PC-3 (cell line): ENCODE data around the gene METRN. TPM values are rescaled to one million over a fixed set of nuclear protein-coding genes. Genes with fewer than 3 reads are reported as not detected.

ENCODE experiments used
- ATAC-seq: fragments of 200-7000 bp; cut with Tn5 transposase; 2 replicates; pipeline ENCODE4 v1.9.1; 2020; ENCODE audit warnings: mild to moderate bottlenecking, moderate library complexity
- BruUV-seq: library from RNA; stranded (reverse); fragments of 400-500 nt; replicated peaks from 2 replicates; lab custom pipeline; 2021; lab: Mats Ljungman, UMichigan
- CTCF ChIA-PET: fragments of 300-600 bp; sonication (Branson Sonifier 250); formaldehyde crosslinking; loops from one replicate; lab custom pipeline; 2022; ENCODE audit warnings: antibody characterized with exemption; lab: Charles Lee
- POLR2A ChIA-PET: fragments of 300-600 bp; sonication (Branson Sonifier 250); formaldehyde crosslinking; loops from one replicate; lab custom pipeline; 2022; ENCODE audit warnings: antibody characterized with exemption; ENCODE audit not compliant: unreplicated experiment; lab: Charles Lee
- DNase-seq: peaks from one replicate; pipeline ENCODE4 v3.0.0-alpha.2; 2015
- H2AFZ ChIP-seq: fragments of 300-600 bp; sonication (generic); 2 replicates; pipeline ENCODE4 v1.6.0; 2016; ENCODE audit warnings: antibody characterized with exemption, low read length
- H3F3A ChIP-seq: fragments of 300-600 bp; sonication (generic); one replicate; pipeline ENCODE4 v1.6.0; 2017; ENCODE audit warnings: antibody characterized with exemption, low read length, control low read depth, mild to moderate bottlenecking; ENCODE audit not compliant: unreplicated experiment
- H3K27ac ChIP-seq: fragments of 300-600 bp; sonication (generic); 2 replicates; pipeline ENCODE4 v1.5.1; 2016; ENCODE audit warnings: mild to moderate bottlenecking, low read length
- H3K27me3 ChIP-seq: fragments of 300-600 bp; sonication (generic); 2 replicates; pipeline ENCODE4 v1.6.1; 2016; ENCODE audit warnings: low read length, mixed read lengths
- H3K36me3 ChIP-seq: fragments of 300-600 bp; sonication (generic); 2 replicates; pipeline ENCODE4 v1.6.1; 2016; ENCODE audit warnings: low read depth, mixed run types, low read length, mixed read lengths
- H3K4me1 ChIP-seq: fragments of 300-600 bp; sonication (generic); 2 replicates; pipeline ENCODE4 v1.5.1; 2016; ENCODE audit warnings: low read length; ENCODE audit not compliant: insufficient read depth
- H3K4me2 ChIP-seq: fragments of 300-600 bp; sonication (generic); 2 replicates; pipeline ENCODE4 v1.6.0; 2016; ENCODE audit warnings: low read length
- H3K4me3 ChIP-seq: fragments of 300-600 bp; sonication (generic); 2 replicates; pipeline ENCODE4 v1.5.1; 2016; ENCODE audit warnings: mild to moderate bottlenecking, low read length, mixed read lengths
- H3K79me2 ChIP-seq: fragments of 300-600 bp; sonication (generic); 2 replicates; pipeline ENCODE4 v1.6.1; 2017; ENCODE audit warnings: low read length, mixed read lengths
- H3K9ac ChIP-seq: fragments of 300-600 bp; sonication (generic); 2 replicates; pipeline ENCODE4 v1.6.0; 2016; ENCODE audit warnings: mild to moderate bottlenecking, low read length
- H3K9me2 ChIP-seq: fragments of 300-600 bp; sonication (generic); replicated peaks from 2 replicates; pipeline ENCODE4 v1.6.1; 2016; ENCODE audit warnings: mixed run types, low read length, mixed read lengths
- H3K9me3 ChIP-seq: fragments of 300-600 bp; sonication (generic); 2 replicates; pipeline ENCODE4 v1.6.1; 2016; ENCODE audit warnings: low read length, mixed read lengths
- H4K20me1 ChIP-seq: fragments of 300-600 bp; sonication (generic); 2 replicates; pipeline ENCODE4 v1.6.1; 2016; ENCODE audit warnings: low read length, mixed read lengths
- CTCF ChIP-seq: fragments of 300-600 bp; sonication (generic); conservative IDR thresholded peaks from 2 replicates; pipeline ENCODE4 v1.5.1; 2017; ENCODE audit warnings: antibody characterized with exemption, low read depth, mild to moderate bottlenecking, low read length
- EZH2 ChIP-seq: fragments of 300-600 bp; sonication (generic); IDR thresholded peaks from one replicate; pipeline ENCODE4 v1.6.1; 2017; ENCODE audit warnings: antibody characterized with exemption, mild to moderate bottlenecking, low read length; ENCODE audit not compliant: unreplicated experiment
- EZH2phosphoT487 ChIP-seq: fragments of 300-600 bp; sonication (generic); IDR thresholded peaks from 2 replicates; pipeline ENCODE4 v1.6.1; 2018; ENCODE audit warnings: mild to moderate bottlenecking, antibody characterized with exemption, low read length, borderline replicate concordance
- intact Hi-C: fragments of 100-400 bp; cut with micrococcal nuclease; formaldehyde crosslinking; loops from 2 replicates; pipeline ENCODE4 v1.9.0; 2023
- total RNA-seq: library from RNA; depleted of rRNA; stranded (reverse); fragments of >200 nt; gene quantifications from 2 replicates; pipeline ENCODE4 v1.2.3, GENCODE V29; 2014

METRN gene
- total RNA-seq, 1 experiment from 2014 or later = 320 TPM

GRCh38 chr16:692356-693108, 22.4 kb upstream of the METRN start:
- no TSS peak for BruUV-seq
- Histone ChIP-seq H3K4me1 (peaks cover 22% of the 10 kb centered on the region), H3K27ac (no peak overlapping the region), H3K4me2 (no peak overlapping the region), H3K79me2 (peaks cover 12% of the 10 kb centered on the region), H3K27me3 (no peaks in the 10 kb centered on the region), H4K20me1 (no peaks in the 10 kb centered on the region), H3K36me3 (no peaks in the 10 kb centered on the region), H3K9me2 (no peaks in the 10 kb centered on the region), H3K9ac (no peak overlapping the region), H3K4me3 (no peak overlapping the region), H3K9me3 (no peaks in the 10 kb centered on the region), H3F3A (peaks cover 4% of the 10 kb centered on the region), H2AFZ (no peak overlapping the region)
- no peak for ATAC-seq
- ChIA-PET POLR2A (interaction anchor here (0.6 kb wide), 1 partner anchor 1969 kb away, joined by 4 read pairs; no protein-coding TSS in a partner anchor), CTCF (no interaction called here)
- TF ChIP-seq EZH2phosphoT487 (no peak), EZH2 (no peak), CTCF (no peak)
- intact Hi-C loops = no loop called here
- no peak for DNase-seq

GRCh38 chr16:693364-693763, 21.6 kb upstream of the METRN start:
- no peak for TF ChIP-seq EZH2
- no peak for TF ChIP-seq EZH2phosphoT487
- TF ChIP-seq CTCF = no peak
- Histone ChIP-seq H3K9me2 (no peaks in the 10 kb centered on the region), H3K4me1 (peaks cover 22% of the 10 kb centered on the region), H3K36me3 (no peaks in the 10 kb centered on the region), H3K27me3 (no peaks in the 10 kb centered on the region), H3K79me2 (peaks cover 12% of the 10 kb centered on the region), H3K4me3 (no peak overlapping the region), H3K9me3 (no peaks in the 10 kb centered on the region), H3K27ac (no peak overlapping the region), H3K4me2 (no peak overlapping the region), H3F3A (peaks cover 4% of the 10 kb centered on the region), H2AFZ (no peak overlapping the region), H4K20me1 (no peaks in the 10 kb centered on the region), H3K9ac (no peak overlapping the region)
- POLR2A ChIA-PET = interaction anchor here (0.6 kb wide), 1 partner anchor 1968 kb away, joined by 4 read pairs; no protein-coding TSS in a partner anchor
- intact Hi-C loops = no loop called here
- ATAC-seq (no peak), DNase-seq (no peak)
- CTCF ChIA-PET = no interaction called here
- no TSS peak for BruUV-seq

GRCh38 chr16:693766-694165, 21.2 kb upstream of the METRN start:
- no peaks in the 10 kb centered on the region for H3K27me3 ChIP-seq
- no peaks in the 10 kb centered on the region for H3K36me3 ChIP-seq
- DNase-seq = no peak
- intact Hi-C loops = no loop called here
- no peak for TF ChIP-seq EZH2phosphoT487
- TF ChIP-seq EZH2 = no peak
- ChIA-PET CTCF (no interaction called here), POLR2A (no interaction called here)
- no peaks in the 10 kb centered on the region for H3K9me3 ChIP-seq
- no peaks in the 10 kb centered on the region for H3K9me2 ChIP-seq
- no TSS peak for BruUV-seq
- H3K4me1 ChIP-seq = peaks cover 22% of the 10 kb centered on the region
- H3K4me3 ChIP-seq = no peak overlapping the region
- H3F3A ChIP-seq = peaks cover 4% of the 10 kb centered on the region
- ATAC-seq = no peak
- H3K9ac ChIP-seq = no peak overlapping the region
- no peak overlapping the region for H3K27ac ChIP-seq
- peaks cover 11% of the 10 kb centered on the region for H3K79me2 ChIP-seq
- H3K4me2 ChIP-seq = no peak overlapping the region
- no peak overlapping the region for H2AFZ ChIP-seq
- H4K20me1 ChIP-seq = no peaks in the 10 kb centered on the region
